ENCODE measurements around the gene PSEN2.

PSEN2 gene

DNA sequence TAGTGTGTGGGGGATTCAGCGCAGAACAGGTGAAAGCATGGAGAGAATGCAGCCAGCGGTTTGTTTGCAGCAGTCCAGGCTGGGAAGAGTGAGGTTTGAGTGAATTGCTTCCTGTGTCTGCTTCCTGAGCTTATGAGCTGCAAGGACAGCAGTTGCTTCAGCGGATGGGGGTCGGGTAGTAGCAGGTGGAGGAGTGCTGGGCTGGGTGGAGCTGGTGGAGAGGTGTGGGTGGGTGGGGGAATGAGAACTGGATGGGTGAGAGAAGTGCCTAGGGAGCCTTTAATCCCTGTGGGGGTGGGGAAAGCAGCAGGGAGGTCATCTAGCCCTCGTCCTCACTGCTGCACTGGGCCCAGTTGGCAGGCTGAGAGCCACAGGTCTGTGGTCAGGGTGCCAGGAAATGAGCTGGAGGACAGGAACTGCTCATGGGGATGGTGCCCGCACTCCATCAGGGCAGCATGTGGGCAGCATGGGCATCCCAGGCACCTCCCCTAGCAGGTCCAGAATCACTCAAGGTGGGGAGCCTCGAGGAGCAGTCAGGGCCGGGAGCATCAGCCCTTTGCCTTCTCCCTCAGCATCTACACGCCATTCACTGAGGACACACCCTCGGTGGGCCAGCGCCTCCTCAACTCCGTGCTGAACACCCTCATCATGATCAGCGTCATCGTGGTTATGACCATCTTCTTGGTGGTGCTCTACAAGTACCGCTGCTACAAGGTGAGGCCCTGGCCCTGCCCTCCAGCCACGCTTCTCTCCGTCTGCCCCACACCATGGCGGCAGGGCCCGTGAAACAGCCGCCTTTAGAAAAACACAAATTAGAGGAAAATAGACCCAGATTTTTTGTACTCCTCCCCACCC is 14.8 kb downstream of the PSEN2 start:
- DNase-seq, result no peak

DNA sequence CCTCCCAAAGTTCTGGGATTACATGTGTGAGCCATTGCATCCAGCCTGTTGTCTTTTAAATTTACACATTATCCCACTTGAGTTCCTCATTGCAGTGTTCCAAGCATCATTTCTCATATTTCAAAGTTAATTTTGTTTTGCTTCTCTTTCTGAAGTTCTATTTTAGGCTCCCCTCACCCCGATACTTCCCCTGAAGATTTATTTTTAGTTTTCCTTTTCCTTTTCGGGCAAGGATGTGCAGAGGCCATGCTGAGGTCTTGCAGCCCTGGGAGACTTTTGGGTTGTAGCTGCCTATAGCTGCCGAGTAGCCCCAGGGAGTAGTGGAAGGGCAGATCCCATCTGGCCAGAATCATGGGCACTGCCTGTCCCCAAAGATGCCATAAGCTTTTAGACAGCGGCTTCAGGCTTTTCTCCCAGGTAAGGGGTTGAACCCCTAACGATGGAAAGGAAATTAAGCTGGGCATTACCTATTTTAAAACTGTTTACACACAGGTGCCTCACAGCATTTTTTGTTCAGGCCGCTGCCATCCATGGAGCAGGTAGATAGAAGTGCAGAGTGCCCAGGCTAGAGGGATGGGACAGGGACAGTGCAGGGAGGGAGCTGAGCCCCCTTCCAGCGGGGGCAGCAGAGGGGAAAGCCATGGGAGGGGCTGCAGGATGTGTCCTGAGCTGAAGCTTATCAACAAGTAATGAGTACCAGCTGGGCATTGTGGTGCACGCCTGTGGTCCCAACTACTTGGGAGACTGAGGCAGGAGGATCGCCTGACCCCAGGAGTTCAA is 15.9 kb downstream of the PSEN2 start:
- DNase-seq, result no peak

DNA sequence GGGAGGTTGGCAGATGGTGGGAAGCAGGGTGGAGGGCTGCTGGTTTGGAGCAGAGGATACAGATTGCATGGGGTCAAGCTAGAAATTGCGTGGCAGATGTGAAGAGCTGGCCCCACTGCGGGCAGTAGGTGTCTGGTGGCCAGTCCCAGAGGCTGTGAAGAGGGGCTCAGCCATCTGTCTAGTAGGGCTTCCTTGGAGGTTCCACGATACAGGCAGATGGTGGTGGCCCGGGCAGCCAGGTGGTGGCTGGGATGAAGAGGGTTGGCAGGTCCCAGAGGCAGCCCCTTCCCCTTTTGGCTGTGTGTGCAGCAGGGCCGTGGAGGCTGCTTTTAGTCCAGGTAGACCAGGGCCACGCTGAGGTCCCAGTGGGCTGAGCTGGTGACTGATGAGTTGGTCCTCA is 16.6 kb downstream of the PSEN2 start:
- no peak for DNase-seq

DNA sequence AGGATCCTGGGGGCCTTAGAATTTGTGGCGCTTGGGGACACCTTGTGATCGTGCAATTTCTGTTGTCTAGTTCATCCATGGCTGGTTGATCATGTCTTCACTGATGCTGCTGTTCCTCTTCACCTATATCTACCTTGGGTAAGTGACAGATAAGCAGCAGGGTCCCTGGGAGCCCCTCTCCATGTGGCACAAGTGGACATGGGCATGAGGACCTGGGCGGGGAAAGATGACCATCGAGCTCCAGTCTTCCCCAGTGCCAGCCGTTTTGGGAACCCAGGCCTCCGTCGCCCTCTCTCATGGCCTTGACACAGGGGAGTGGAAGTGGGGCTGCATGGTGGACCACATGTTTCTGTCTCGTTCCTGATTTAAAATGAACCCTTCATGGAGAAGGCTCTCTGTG is 17.6 kb downstream of the PSEN2 start:
- no peak for DNase-seq

DNA sequence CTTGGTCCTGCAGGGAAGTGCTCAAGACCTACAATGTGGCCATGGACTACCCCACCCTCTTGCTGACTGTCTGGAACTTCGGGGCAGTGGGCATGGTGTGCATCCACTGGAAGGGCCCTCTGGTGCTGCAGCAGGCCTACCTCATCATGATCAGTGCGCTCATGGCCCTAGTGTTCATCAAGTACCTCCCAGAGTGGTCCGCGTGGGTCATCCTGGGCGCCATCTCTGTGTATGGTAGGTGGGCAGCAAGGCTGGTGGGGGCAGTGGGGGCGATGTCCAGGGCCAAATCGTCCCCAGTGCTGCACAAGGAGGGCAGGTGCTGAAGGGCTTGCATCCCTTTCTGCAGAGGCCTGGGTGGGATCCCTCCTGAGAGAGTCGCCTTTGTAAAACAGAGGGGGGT is 18.4 kb downstream of the PSEN2 start:
- no peak for DNase-seq

DNA sequence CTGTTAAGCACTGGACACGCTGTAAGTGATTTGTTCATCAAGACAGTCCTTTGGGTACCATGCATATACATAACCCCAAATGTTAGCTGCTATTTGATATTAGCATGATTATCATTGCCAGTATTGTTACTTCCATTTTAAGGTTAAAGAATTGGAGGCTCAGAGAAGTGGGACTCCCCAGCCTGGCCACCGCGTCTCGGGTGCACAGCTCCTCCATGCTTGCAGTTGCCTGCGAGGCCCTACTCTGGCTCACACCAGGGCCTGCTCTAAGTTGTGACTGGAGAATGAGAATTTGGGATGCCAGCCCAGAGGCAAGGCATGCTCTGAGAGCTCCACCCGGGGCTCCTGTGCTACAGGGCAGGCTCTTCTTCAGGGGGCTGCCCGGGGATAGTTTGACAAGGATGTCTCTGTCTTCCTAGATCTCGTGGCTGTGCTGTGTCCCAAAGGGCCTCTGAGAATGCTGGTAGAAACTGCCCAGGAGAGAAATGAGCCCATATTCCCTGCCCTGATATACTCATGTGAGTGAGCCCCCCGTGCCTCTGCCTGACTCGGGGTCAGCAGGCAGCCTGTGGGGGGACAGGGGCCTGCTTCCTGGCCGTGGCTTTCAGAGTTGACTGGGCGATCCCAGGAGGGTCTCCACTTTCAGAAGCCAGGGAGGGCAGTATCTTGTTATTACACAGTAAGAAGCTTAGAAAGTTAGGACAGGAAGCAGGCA is 19.4 kb downstream of the PSEN2 start:
- no peak for DNase-seq

DNA sequence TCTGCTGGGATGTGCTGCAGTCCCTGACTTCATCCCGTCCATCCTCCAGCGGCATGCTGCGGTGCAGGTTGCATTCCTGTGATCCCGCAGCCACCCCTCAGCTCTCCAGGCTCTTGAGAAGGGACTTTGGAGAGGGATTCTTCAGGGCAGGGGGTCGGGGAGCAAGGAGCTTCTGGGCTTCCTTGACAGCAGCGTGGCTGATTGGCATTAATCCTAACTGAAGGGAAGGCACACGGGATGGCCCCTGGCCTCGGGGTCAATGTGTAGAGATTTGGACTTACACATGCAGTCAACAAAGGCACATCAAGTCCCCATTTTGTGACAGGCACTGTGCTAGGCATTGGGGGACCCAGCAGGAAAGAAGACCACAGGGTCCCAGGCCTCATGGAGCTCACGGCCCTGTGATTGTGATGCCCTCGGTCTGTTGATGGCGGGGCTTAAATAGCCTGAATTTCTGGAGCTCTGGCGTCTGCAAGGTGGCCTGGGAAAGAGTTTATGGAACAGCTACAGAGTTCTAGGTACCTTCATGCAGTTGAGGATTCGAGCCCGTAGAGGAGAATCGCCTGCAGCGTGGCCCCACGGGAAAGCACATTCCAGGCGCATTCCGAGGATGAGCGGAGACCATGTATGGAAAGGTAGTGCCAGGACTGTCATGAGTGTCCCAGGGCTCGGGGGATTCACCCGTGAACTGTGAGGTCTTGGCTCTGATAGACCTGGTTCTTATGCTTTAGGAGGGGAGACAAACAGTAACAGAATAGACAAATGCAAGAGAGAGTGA is 20.1 kb downstream of the PSEN2 start:
- no peak for DNase-seq

DNA sequence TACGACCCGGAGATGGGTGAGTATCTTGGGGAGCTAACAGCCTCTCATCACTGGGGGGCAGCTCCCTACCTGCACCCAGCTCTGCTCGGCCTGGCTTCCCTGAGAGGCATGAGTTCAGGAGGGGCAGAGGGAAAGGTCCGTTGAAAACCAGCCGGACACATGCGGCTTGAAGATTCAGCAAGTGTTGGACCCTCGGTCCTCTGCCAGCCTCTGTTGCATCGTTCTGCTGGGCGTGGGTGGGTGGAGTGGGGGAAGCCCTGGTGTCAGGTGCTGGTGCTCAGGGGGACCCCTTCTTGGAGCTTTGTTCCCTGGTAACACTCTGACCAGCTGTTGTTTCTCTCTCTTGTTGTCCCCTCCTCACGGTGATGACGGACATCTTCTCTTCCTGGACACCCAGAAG is 20.9 kb downstream of the PSEN2 start:
- no peak for DNase-seq

DNA sequence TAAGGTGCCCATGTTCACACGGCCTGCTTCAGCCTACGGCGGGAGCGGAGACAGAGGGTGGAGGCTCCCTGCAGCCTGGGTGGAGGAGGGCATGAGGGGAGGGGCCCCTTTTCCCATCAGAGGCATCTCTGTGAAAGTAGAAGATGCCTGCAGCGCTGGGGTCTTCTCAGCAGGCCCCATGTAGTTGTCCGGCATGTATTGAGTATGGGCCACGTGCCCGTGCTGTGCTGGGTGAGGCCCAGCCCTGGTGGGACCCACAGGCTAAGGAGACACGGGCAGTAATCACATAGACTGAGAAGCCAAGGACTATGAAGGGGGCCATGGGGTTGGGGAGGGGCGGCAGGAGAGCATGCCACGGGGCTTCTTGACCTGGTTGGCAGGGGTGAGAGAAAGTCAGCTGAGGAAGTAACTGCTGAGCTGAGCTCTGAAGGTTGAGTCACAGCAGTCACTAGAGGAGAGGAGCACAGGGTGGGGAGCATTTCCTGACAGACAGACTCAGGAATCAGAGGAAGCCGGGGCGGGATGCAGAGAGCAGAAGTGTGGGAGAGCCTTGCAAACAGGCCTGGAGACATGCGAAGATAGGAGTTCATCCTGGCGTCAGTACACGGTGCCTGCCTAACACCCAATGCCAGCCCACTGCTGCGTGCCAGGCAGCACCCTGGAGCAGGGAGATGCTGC is 21.6 kb downstream of the PSEN2 start:
- DNase-seq, result peak in 36 of 56 donors; percentile 7 to 86 (median 56)

DNA sequence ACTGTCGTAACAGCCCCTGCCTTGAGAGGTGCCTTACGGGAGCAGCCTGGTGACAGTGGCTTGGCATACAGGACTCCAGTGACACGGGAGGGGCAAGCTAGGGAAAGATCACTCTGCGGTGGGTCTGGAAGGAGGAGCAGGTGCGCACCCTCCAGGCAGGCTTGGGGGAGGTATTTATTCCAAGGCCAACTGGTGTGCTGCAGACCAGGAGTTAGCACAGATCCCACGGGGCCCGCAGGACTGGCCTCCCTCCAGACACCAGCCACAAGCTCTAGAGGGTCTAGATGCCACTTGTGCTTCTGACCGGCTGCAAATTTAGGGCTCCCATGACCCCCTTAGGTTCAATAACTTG is 22.1 kb downstream of the PSEN2 start:
- no peak for DNase-seq

DNA sequence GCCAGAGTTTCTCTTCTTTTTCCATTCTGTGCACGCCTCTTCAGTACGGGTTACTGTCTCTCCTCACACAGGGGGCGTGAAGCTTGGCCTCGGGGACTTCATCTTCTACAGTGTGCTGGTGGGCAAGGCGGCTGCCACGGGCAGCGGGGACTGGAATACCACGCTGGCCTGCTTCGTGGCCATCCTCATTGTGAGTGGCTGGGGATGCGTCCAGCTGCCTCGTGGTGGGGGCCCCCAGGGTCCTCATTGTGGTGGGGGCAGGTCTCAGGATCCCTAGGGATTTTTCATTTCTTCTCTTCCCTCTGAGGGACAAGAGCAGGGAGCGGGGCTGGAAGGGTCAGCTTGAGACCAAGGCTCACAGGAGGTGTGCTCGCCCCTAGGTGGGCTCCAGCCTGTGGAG is 23.5 kb downstream of the PSEN2 start:
- no peak for DNase-seq

DNA sequence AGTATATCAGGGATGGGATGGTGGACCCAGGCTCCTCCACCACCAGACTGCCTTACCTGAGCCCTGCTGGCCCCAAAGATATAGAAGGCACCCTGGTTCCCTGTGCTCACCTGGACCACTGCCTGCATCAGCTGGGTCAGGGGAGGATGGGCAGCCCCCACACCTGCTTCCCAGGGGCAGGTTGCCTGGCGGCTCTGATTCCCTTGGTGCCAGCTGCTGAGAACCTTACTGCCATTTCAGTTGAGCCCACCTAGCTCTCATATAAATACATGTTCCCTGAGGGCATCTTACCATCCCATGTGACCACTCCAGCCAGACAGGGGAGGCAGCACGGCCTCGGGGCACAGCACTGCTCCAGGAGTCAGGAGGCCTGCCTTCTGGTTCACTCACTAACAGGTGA is 24.4 kb downstream of the PSEN2 start:
- no peak for DNase-seq

DNA sequence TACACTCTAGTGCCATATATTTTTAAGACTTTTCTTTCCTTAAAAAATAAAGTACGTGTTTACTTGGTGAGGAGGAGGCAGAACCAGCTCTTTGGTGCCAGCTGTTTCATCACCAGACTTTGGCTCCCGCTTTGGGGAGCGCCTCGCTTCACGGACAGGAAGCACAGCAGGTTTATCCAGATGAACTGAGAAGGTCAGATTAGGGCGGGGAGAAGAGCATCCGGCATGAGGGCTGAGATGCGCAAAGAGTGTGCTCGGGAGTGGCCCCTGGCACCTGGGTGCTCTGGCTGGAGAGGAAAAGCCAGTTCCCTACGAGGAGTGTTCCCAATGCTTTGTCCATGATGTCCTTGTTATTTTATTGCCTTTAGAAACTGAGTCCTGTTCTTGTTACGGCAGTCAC is 25.2 kb downstream of the PSEN2 start:
- DNase-seq, result no peak

DNA sequence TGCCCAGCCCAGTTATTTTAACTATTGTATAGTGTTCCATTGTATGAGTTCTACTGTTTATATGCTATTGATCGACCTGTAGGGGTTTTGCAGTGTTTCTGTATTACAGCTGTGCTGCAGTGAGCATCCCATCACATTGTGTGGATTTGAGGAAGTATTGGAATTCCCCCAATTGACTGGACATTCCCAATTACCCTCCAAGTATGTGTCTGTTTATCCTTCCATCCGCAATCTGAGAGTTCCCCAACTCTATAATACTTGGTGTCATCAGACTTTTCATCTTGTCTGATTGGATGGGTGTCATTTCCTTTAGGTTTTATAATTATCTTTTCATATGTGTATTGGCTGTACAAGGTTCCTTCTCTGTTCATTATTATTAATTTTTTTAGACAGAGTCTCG is 27.8 kb downstream of the PSEN2 start:
- no peak for DNase-seq

DNA sequence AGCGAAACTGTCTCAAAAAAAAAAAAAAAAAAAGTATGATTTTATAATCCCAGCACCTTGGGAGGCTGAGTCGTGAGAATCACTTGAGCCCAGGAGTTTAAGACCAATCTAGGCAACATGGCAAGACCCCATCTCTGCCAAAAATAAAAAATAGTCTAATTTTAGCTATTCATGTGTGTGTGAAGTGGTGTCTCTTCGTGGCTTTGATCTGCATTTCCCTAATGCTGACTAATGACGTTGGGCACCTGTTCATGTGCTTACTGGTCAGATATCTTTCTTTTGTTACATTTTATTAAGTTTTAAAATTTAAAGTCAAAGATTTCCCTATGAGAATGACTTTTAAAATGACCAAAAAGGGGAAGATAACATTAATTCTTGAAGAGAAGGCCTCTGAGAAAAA is 31.0 kb downstream of the PSEN2 start:
- no peak for DNase-seq

DNA sequence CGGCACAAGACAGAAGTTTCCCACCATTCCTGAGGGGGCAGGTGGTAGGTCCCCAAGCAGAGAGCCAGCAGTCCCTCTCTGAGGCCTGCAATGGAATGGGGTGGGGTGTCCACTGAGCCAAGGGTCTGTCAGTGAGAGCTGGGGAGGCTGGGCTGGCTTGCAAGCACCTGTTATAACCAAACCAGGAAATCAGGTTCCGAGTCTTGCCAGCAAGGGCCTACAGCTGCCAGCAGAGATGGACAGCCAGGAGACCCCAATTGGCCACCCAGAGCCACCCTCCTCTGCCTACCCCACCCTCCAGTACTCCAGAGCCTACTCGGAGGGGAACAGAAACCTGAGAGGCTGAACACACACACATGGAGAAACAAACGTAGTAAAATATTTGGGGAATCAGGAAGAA is 32.2 kb downstream of the PSEN2 start:
- no peak for DNase-seq

DNA sequence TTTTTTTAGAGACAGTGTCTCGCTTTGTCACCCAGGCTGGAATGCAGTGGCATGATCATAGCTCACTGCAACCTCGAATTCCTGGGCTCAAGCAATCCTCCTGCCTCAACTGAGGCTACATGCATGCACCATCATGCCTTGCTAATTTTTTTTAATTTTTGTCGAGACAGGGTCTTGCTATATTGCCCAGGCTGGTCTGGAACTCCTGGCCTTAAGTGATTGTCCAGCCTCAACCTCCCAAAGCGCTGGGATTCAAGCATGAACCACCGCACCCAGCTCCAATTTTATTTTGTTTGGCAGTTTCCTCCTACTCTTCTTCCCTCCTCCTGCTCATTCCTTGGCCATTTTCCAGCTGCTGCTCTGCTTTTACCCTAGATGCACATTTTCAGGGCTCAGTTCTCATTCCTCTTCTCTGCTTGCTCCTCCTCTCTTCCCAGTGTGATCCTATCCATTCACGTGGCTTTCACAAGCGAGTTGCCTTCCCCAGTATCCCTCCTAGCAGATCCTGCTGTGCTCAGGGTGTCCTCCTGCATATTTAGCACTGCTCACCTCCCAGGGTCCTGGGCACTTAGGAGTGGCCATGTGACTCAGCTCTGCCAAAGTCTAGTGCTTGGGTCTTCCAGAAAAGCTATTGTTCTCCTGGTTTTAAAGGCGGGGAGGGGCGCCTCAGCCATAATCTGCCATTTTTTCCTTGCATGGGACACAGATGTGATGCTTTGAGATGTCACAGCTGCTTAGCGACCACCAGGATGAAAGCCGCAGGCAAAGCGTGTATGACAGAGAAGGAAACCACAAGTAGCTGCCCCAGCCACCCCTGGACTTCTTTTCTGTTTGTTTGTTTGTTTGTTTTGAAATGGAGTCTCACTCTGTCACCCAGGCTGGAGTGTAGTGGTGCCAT is 33.7 kb downstream of the PSEN2 start:
- DNase-seq, result peak in 4 of 56 donors; percentile 5 to 19 (median 10)

DNA sequence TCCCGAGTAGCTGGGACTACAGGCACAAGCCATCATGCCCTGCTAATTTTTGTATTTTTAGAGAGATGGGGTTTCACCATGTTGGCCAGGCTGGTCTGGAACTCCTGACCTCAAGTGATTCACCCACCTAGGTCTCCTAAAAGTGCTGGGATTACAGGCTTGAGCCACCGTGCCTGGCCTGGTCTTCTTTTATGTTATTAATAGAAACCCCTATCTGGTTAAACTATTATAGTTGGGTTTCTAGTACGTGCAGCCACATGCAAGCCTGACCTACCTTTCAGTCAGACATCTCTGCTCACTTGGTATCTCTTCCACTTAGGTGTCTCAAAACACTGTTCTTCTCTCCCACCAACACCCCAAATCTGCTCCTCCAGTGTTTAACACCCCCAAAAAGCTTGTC is 34.4 kb downstream of the PSEN2 start:
- no peak for DNase-seq

DNA sequence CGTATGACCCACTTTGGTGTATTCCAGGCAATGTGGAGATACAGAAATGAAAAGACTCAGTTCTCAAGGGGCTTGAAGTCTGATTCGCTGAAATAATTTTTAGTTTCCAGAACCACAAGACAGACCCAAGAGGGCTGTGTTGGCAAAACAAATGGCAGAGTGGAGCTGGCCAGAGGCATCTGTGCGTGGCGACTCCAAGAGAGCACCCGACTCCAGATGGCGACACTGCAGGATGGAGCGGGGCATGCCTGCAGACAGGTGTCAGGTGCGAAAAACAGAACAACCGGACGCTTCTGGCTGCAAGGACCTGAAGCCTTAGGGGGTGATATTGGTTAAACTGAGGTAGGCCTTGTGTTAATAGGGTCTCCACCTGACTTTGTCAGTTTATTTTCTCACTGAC is 38.0 kb downstream of the PSEN2 start:
- DNase-seq, result no peak

DNA sequence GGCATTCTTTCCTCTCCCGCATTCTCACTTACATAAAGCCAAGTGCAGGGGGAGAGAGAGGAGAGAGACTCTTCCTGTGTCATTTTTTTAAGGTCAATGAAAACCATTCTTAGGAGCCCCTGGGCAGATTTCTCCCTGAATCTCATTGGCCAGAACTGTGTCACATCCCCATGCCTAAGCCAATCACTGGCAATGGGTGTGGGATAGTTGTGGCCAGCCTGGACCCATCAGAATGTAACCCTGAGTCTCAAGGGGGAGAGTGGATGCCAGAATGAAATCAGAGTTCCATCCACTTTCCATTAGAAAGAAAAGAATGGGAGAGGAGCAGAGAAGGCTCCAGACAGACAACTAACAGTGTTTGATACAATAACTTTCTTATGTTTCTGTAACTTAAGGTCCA is 38.5 kb downstream of the PSEN2 start:
- no peak for DNase-seq
